ENCODE measurements around the gene RAP1GAP2.
"Not testable (repeated sequence)": the region's sequence is repeated elsewhere in the genome, so short reads cannot be mapped to it uniquely, and the experiment has no call there.

RAP1GAP2 gene

DNA sequence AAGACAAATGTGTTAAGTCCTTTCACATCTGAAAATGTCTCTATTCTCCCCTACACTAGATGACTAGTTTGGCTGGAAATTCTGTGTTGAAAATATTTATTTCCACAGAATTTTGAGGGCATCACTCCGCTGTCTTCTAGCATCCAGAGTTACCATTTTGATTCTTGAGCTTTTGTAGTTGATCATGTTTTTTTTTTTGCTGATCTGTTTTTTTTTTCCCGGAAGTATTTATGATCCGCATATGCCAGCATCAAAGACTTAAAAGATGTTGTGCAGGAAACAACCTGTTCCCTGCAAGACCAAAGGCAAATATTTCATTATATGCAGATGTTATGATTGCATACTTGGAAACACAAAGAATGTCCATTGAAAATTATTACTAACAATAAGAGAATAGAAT, 250.5 kb downstream of the RAP1GAP2 start:
- Mint-ChIP-seq H3K27ac (no peak overlapping the region), H3K9me3 (peaks cover 12% of the 10 kb centered on the region), H3K36me3 (no peaks in the 10 kb centered on the region), H3K27me3 (peaks cover 14% of the 10 kb centered on the region), H3K4me3 (no peak overlapping the region), H3K4me1 (peaks cover 9% of the 10 kb centered on the region)
- CTCF ChIA-PET, result interaction anchor here (1.2 kb wide), 1 partner anchor 16 kb away, joined by 3 read pairs; no protein-coding TSS in a partner anchor
- DNase-seq, result no peak

DNA sequence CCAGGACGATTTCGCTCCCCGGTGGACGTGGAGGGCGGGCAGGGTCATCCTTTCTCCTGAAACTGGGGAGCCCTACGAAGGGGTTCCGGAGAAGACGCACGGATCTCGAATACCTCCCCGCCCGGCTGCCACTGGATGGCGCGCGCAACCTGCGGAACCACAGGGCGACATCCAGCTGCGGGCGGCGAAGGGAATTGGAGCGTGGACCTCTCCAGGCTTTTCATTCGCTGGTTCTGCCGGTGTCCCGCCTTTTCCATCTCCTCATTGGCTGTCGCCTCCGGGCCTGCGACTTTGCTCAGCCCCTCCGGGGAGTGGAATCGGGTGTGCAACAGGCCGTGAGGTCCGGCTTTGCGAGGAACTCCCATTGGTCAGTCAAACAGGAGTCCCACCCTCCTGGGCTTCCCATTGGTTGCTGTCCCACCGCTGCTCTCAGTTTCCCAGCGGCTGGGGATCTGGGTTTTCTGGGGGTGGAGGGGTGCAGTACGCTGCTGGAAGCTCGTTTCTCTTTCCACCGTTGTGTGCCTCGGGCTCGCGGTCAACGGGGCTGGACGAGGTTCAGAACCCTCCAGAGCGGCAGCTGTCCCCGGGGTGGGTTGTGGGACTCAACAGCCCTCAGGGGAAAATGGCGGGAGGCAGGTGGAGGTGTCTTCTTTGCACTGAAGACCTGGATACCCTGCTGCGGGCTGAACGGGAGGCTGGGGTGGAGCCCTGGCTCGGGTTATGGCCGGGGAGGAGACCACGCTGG, 252.7 kb downstream of the RAP1GAP2 start:
- peaks cover 9% of the 10 kb centered on the region for H3K4me1 Mint-ChIP-seq
- DNase-seq, result peak; percentile 97
- CTCF ChIA-PET, result interaction anchor here (0.8 to 2.3 kb wide), 3 partner anchors 158 to 613 kb away, joined by 3 to 24 read pairs (median 3); partner anchors contain the start of gene OR1A1
- peaks cover 6% of the 10 kb centered on the region for H3K9me3 Mint-ChIP-seq
- H3K4me3 Mint-ChIP-seq, result peak overlapping the region; percentile 87
- no peaks in the 10 kb centered on the region for H3K36me3 Mint-ChIP-seq
- peak overlapping the region; percentile 85 for H3K27ac Mint-ChIP-seq
- peaks cover 7% of the 10 kb centered on the region for H3K27me3 Mint-ChIP-seq

DNA sequence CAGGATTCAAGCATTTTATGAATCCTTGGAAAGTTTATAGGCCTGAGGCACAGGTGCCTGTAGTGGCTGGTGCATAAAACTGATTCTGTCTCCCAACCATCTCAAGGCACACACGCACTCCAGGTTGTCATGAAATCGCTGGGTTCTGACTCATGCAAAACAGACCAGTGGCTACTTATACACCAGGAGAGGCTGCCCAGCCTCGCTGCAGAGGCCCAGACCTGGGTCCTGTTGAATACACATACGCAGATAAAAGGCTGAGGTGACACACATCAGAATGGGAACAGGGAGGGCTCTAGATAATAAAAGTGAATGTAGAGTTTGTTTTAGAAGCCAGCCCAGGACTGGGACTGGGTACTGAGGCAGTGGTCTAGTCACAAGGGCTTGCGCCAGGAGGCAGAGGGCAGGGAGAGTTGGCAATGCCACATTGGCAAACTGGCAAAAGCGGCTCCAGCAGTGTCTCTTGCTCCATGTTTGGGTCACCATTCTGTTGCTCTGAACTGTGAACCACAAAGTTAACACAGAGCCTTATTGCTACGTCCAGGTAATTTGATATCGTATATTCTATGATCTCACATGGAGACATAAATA, 253.6 kb downstream of the RAP1GAP2 start:
- Mint-ChIP-seq H3K4me3 (peak overlapping the region; percentile 87), H3K27me3 (peaks cover 7% of the 10 kb centered on the region), H3K36me3 (no peaks in the 10 kb centered on the region), H3K4me1 (peaks cover 9% of the 10 kb centered on the region), H3K27ac (no peak overlapping the region), H3K9me3 (no peaks in the 10 kb centered on the region)
- CTCF ChIA-PET, result interaction anchor here (2.3 kb wide), 1 partner anchor 598 kb away, joined by 24 read pairs; no protein-coding TSS in a partner anchor
- no peak for DNase-seq

DNA sequence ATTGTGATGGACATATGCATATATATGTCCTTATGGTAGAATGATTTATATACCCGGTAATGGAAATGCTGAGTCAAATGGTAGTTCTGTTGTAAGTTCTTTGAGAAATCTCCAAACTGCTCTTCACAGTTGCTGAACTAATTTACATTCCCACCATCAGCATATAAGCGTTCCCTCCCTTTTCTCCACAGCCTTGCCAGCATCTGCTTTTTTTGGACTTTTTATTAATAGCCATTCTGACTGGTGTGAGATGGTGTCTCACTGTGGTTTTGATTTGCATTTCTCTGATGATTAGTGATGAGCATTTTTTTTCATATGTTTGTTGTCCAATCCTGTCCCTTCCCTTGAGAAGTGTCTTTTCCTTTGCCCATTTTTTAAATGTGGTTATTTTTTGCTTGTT, 258.6 kb downstream of the RAP1GAP2 start:
- DNase-seq, H3K36me3 Mint-ChIP-seq, H3K27me3 Mint-ChIP-seq, H3K4me1 Mint-ChIP-seq, H3K9me3 Mint-ChIP-seq, H3K27ac Mint-ChIP-seq, CTCF ChIA-PET, H3K4me3 Mint-ChIP-seq: not testable (repeated sequence)

DNA sequence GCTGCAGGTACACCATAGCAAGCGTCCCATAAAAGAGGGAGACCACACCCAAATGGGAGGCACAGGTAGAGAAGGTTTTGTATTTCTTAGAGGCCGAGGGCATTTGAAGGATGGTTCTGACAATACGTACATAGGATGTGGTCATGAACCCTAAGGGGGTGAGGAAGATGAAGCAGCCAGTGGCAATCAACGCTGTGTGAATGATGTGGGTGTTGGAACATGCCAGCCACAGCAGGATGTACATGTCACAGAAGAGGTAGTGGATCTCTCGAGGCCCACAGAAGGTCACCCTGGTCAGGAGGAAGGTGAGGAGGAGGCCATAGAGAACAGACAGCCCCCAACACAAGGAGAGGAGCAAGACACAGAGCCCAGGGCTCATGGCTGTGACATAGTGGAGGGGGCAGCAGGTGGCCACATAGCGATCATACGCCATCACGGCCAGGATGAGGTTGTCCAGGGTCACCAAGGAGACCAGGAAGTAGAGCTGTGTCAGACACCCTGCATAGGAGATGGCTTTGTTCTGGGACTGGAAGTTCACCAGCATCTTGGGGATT, 266.7 kb downstream of the RAP1GAP2 start:
- H3K4me3 Mint-ChIP-seq, CTCF ChIA-PET, H3K27ac Mint-ChIP-seq, DNase-seq, H3K9me3 Mint-ChIP-seq, H3K36me3 Mint-ChIP-seq, H3K27me3 Mint-ChIP-seq, H3K4me1 Mint-ChIP-seq: not testable (repeated sequence)

DNA sequence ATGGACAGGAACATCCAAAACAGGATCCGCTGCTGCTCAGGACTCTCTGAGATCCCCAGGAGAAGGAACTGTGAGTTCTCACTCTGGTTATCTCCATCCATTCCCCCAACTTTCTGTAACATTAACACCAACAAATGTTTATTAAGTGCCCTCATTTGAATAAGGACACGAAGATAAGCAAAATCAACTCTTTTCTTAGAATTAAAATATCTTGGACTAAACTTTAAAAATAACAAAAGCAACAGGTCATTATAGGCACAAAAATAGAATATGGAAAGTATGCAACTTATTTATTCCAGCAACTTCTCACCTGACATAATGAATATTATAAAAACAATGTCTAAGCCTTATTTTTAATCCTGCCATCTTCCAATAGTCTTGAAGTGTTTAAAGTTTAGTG, 267.3 kb downstream of the RAP1GAP2 start, which contains the start of gene OR1D5:
Gene OR1D5, minus strand, starts transcription at position 101 of the 400 bp plus-strand sequence. Its CDS starts 0 bp downstream, at position 101.
- H3K4me1 Mint-ChIP-seq, H3K27ac Mint-ChIP-seq, H3K36me3 Mint-ChIP-seq, DNase-seq, H3K9me3 Mint-ChIP-seq, H3K27me3 Mint-ChIP-seq, CTCF ChIA-PET, H3K4me3 Mint-ChIP-seq: not testable (repeated sequence)

DNA sequence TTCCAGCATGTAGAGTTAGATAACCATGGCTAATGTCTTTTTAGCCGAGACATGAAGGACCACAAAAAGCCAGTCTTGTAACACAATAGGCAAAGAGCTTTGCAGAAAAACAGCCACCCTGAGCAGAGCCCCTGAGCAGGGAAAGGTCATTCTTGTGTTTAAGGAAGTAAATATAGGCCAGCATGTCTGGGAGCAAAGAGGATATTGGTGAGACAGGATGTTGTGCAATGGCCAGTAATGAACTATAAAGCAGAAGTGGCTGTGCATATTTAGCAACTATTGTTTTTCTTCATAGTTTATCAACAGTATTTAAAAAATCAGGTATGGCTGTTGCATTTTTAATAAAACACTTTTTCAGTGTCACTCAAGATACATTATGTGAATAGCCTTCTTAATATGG, 269.0 kb downstream of the RAP1GAP2 start:
- H3K4me1 Mint-ChIP-seq, DNase-seq, H3K9me3 Mint-ChIP-seq, H3K4me3 Mint-ChIP-seq, CTCF ChIA-PET, H3K27me3 Mint-ChIP-seq, H3K36me3 Mint-ChIP-seq, H3K27ac Mint-ChIP-seq: not testable (repeated sequence)

DNA sequence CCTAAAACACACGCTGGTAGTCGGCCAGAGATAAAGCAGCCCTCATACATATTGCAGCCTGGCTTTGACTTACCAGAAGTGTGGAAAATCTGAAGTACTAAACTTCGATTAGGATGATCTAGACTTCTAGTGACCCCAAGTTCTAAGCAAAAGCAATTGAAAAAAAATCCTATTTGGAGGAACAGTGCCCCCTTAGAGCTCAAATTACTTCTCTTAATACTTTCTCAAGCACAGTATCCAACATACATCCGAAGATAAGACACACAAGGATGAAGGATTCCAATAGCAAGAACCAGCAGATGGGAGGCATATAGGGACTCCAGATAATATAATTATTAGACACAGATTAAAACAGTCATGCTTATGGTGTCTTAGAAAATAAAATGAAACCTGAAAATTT, 277.6 kb downstream of the RAP1GAP2 start:
- CTCF ChIA-PET, H3K36me3 Mint-ChIP-seq: not testable (repeated sequence)

More for the DNA sequence above, 277.6 kb downstream of the RAP1GAP2 start:
- H3K27ac Mint-ChIP-seq, H3K4me1 Mint-ChIP-seq, DNase-seq, H3K27me3 Mint-ChIP-seq, H3K4me3 Mint-ChIP-seq, H3K9me3 Mint-ChIP-seq: not testable (repeated sequence)

All from activated naive CD4-positive, alpha-beta T cell treated with anti-CD3 and anti-CD28 coated beads, Interleukin-2, amount 10 ng/mL, durations not matched to agents 7 days and 5 days (primary cell).